ENCODE measurements around the gene TSPY8.
"Not testable (repeated sequence)": the region's sequence is repeated elsewhere in the genome, so short reads cannot be mapped to it uniquely, and the experiment has no call there.

Gene TSPY8

GRCh38 chrY:9398121-9398520 is 40.5 kb downstream of the TSPY8 start, which contains the start of gene TSPY3:
TSS of gene TSPY3 (plus strand) at chrY:9398421. CDS start at chrY:9398467, 46 bp downstream.
- CTCF ChIA-PET; H3K36me3 ChIP-seq (ENCODE audit: control insufficient read depth in 2 of 2, insufficient read depth in 1 of 2, low read length in 2 of 2); H3K27ac ChIP-seq (ENCODE audit: extremely low read depth, low read depth, low read length); POLR2A ChIA-PET; H3K9me3 ChIP-seq (ENCODE audit: control insufficient read depth, insufficient read depth, low read depth, low read length); H3K4me1 ChIP-seq (ENCODE audit: control insufficient read depth, insufficient read depth, low read length); H3K4me3 ChIP-seq (ENCODE audit: low read depth, low read length): not testable (repeated sequence)

Data from HEK293 (cell line).